Adrenal gland (tissue), 12 donors: ENCODE results near the gene DNHD1. TPM values are rescaled to one million over a fixed set of nuclear protein-coding genes. Genes with fewer than 3 reads are reported as not detected.

Experiments used
- DNase-seq, 7 donors: peaks; one replicate each; pipeline ENCODE4 v3.0.0-alpha.2; 2019 to 2020
- H3K27ac ChIP-seq, 5 donors: fragments of 200-600 bp; sonication (generic) in 4 of 5; 1 replicate in 3 of 5; 2 replicates in 2 of 5; pipeline versions ENCODE4 v1.5.1 to v1.8.0; 2016 to 2020; ENCODE audit warnings: mild to moderate bottlenecking in 1 of 5
- H3K27me3 ChIP-seq: fragments of 200-600 bp; 2 replicates; pipeline ENCODE4 v1.8.0; 2021
- H3K36me3 ChIP-seq, 2 donors: fragments of 200-600 bp; replicated peaks in 1 of 2; 1 replicate in 1 of 2; 2 replicates in 1 of 2; pipeline versions ENCODE4 v1.5.1 to v1.8.0; 2018 to 2022
- H3K4me1 ChIP-seq, 2 donors: fragments of 200-600 bp; replicated peaks in 1 of 2; 1 replicate in 1 of 2; 2 replicates in 1 of 2; pipeline versions ENCODE4 v1.5.1 to v1.8.0; 2018 to 2021
- H3K4me3 ChIP-seq, 4 donors: fragments of 200-600 bp; sonication (generic) in 3 of 4; one replicate each; pipeline ENCODE4 v1.5.1; 2016 to 2018
- H3K9me3 ChIP-seq, 3 donors: fragments of 200-600 bp; sonication (generic) in 1 of 3; replicated peaks in 1 of 3; 1 replicate in 2 of 3; 2 replicates in 1 of 3; pipeline versions ENCODE4 v1.5.1 to v1.8.0; 2016 to 2021
- POLR2A ChIP-seq, 2 donors: fragments of 450-650 bp; IDR thresholded peaks; one replicate each; pipeline ENCODE4 v1.6.1; 2017; ENCODE audit warnings: antibody characterized with exemption in 2 of 2, mild to moderate bottlenecking in 2 of 2, moderate library complexity in 1 of 2
- WGBS, 4 donors: extraction: QIAGEN DNeasy Blood & Tissue Kit in 2 of 4; methylation state at CpG; one replicate each; pipeline versions ENCODE4 v1.1.5 to v1.1.7; 2013 to 2017; 5-methylcytosine and 5-hydroxymethylcytosine counted together
- intact Hi-C, 2 donors: fragments of 100-400 bp; cut with DNase I; formaldehyde crosslinking; loops; one replicate each; pipeline versions ENCODE4 v1.14.1 to v1.15.0; 2022 to 2023
- polyA plus RNA-seq, 3 donors: library from polyadenylated mRNA; stranded (reverse); fragments of 200-250 nt in 2 of 3; fragments of 350-450 nt in 1 of 3; fragmentation: Illumina TruSeq in 1 of 3; extraction: RNeasy Lipid Tissue Mini Kit (QIAGEN cat#74804) in 1 of 3; gene quantifications; one replicate each; pipeline ENCODE4 v1.2.3, GENCODE V29; 2013 to 2014
- total RNA-seq, 9 donors: library from RNA; depleted of rRNA in 4 of 9; stranded (reverse); fragments of >200 nt in 4 of 9; fragments of 120-200 nt in 1 of 9; fragmentation: NEBNext Ultra II Directional in 1 of 9; extraction: Animal tissue kit (Norgen Biotek cat#: 25700) in 1 of 9; gene quantifications; one replicate each; pipeline versions ENCODE4 v1.1.0 to v1.2.4, GENCODE V29; 2013 to 2023
- TF ChIP-seq, protein P1 (sequence below), 6 experiments: fragments of 450-650 bp in 4 of 6; fragments of 200-600 bp in 2 of 6; sonication (generic) in 1 of 6; IDR thresholded peaks; 1 replicate in 5 of 6; 2 replicates in 1 of 6; pipeline versions ENCODE4 v1.5.1 to v1.8.0; 2016 to 2021; ENCODE audit warnings: antibody characterized with exemption in 6 of 6, mild to moderate bottlenecking in 2 of 6, moderate library complexity in 1 of 6
- donor health status: healthy with polysubstance abuse.
- donor health status: Bipolar disorder and iron deficiency.
- donor health status: DM: yes; HTN: yes; CAD: no.
- donor health status: DM: no; HTN: no; CAD: no.
- donor health status: DM: no; HTN: no; CAD: no.
- donor health status: DM: yes; HTN: yes; CAD: no.

DNHD1 gene
- total and polyA plus RNA-seq, 12 donors, result 3.9 to 27.1 (median 9.9) TPM

DNA sequence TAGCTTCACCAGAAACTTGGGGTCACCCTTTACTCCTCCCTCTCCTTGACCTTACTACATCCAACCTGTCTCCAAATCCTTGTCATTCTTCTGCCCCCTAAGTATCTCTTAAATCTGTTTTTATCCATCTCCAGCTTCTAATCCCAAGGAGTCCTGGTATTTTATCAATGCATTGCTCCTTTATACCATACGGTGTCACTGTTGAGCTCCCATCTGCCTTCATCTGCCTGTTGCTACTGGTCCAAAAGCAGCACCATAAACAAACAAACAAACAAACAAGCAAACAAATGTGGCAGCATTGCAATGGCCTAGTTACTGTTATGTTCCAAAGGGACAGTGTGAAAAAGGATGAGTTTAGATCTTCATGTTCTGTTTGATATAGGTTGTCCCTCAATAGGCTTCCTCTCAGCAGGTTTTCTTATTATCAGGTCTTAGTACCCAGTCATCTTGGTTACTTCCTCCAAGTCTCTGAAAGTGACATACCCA lies 34.2 kb downstream of the DNHD1 start:
- Histone ChIP-seq H3K36me3 (peaks cover 0 to 4% of the 10 kb centered on the region in 2 donors), H3K9me3 (no peaks in the 10 kb centered on the region), H3K4me1 (no peaks in the 10 kb centered on the region), H3K27ac (no peak overlapping the region), H3K4me3 (no peak overlapping the region), H3K27me3 (no peaks in the 10 kb centered on the region)
- 0 to 9% (median 0%) methylated on average over 1 of the region's 1 CpG for WGBS, 4 donors
- intact Hi-C loops, result loop anchor here (5.0 to 10.0 kb wide), 5 partner anchors 63 to 176 kb away; partner anchors contain the start of genes ILK (in 1 of the 2), MRPL17 (in 1 of the 2) and RRP8 (in 1 of the 2)
- DNase-seq, result peak in 5 of 7 donors; percentile 27 to 61 (median 35)
- TF ChIP-seq, protein P1, sequence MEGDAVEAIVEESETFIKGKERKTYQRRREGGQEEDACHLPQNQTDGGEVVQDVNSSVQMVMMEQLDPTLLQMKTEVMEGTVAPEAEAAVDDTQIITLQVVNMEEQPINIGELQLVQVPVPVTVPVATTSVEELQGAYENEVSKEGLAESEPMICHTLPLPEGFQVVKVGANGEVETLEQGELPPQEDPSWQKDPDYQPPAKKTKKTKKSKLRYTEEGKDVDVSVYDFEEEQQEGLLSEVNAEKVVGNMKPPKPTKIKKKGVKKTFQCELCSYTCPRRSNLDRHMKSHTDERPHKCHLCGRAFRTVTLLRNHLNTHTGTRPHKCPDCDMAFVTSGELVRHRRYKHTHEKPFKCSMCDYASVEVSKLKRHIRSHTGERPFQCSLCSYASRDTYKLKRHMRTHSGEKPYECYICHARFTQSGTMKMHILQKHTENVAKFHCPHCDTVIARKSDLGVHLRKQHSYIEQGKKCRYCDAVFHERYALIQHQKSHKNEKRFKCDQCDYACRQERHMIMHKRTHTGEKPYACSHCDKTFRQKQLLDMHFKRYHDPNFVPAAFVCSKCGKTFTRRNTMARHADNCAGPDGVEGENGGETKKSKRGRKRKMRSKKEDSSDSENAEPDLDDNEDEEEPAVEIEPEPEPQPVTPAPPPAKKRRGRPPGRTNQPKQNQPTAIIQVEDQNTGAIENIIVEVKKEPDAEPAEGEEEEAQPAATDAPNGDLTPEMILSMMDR (IDR thresholded peaks at IDR 0.05), result peak; percentile 54 to 95 (median 78)
- no peak for TF ChIP-seq POLR2A (IDR thresholded peaks at IDR 0.05)

DNA sequence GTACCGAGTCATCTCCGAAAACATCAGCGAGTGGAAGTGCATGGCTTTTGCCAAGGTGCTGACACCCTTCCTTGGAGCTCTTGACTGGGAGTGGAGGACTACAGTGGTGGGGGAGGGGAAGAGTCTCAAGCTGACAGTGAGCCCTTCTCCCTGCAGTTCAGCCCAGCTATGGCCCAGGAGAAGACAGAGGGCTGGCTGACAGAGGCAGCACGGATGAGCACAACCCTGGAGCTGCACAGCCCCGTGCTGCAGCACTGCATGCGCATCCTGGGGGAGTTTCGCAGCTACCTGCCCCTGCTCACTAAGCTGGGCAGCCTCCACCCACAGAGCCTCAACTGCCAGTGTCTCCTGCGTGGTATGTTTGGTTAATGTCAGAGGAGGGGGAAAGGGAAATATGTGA lies 41.4 kb downstream of the DNHD1 start:
- Histone ChIP-seq H3K27me3 (no peaks in the 10 kb centered on the region), H3K4me1 (no peaks in the 10 kb centered on the region), H3K4me3 (no peak overlapping the region), H3K36me3 (peaks cover 0 to 4% of the 10 kb centered on the region in 2 donors), H3K9me3 (no peaks in the 10 kb centered on the region), H3K27ac (no peak overlapping the region)
- intact Hi-C loops, result loop anchor here (10.0 kb wide), 4 partner anchors 56 to 166 kb away; partner anchors contain the start of genes ILK (in 1 of the 2), MRPL17 (in 1 of the 2) and RRP8 (in 1 of the 2)
- DNase-seq, result no peak
- 80 to 96% (median 83%) methylated on average over 5 to 8 of the region's 8 CpGs for WGBS, 4 donors
- TF ChIP-seq POLR2A (IDR thresholded peaks at IDR 0.05), result no peak
- TF ChIP-seq, protein P1 (IDR thresholded peaks at IDR 0.05), result no peak

DNA sequence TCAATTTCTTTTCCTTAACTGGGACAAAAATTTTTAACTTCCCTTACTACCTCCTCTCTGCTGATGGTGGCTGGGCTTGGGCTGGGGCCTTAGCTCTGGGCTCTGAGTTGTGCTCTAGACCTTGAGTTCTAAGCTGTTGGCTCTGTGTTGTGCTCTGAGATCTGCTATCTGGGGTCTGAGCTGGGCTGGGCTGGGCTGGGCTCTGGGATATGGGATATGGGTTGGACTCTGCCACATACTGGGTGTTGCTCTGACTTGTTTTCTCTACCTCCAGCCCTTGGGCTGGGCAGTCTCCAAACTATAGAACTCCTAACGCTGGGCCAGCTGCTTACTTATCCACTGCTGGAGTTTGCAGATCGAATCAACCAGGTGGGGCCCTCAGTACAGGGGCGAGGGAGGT lies 41.9 kb downstream of the DNHD1 start:
- intact Hi-C loops, result loop anchor here (10.0 kb wide), 4 partner anchors 56 to 166 kb away; partner anchors contain the start of genes ILK (in 1 of the 2), MRPL17 (in 1 of the 2) and RRP8 (in 1 of the 2)

DNA sequence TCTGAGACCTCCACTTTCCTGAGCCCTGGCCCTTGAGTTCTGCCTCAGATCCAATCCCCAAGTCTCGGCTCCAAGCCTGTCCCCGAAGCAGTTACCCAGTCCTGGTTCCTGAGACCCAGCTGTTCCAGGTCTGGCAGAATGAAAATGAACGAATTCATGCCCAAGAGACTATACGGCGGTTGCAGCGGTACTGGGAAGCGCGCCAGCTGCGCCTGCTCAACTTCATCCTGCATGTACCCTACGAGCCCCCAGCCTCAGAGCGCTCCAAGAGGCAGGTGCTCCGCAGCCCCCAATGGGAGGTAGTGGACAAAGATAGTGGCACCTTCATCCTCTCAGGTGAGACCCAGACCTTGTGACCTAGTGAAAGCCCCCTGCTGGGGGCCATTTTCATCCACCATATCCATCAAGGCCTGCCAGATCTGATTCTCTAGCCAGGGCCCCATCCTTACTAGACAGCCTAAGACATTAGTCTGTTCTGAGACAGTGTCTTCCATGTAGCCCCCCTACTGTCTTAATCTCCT lies 42.7 kb downstream of the DNHD1 start:
- no peak for TF ChIP-seq POLR2A (IDR thresholded peaks at IDR 0.05)
- TF ChIP-seq, protein P1 (IDR thresholded peaks at IDR 0.05), result no peak
- no peaks in the 10 kb centered on the region for H3K9me3 ChIP-seq
- H3K36me3 ChIP-seq, result no peaks in the 10 kb centered on the region
- intact Hi-C loops, result loop anchor here (10.0 kb wide), 4 partner anchors 55 to 165 kb away; partner anchors contain the start of genes ILK (in 1 of the 2), MRPL17 (in 1 of the 2) and RRP8 (in 1 of the 2)
- no peak overlapping the region for H3K4me3 ChIP-seq
- no peak overlapping the region for H3K27ac ChIP-seq
- H3K4me1 ChIP-seq, result no peaks in the 10 kb centered on the region
- no peaks in the 10 kb centered on the region for H3K27me3 ChIP-seq
- 92 to 97% (median 94%) methylated on average over 11 to 12 of the region's 12 CpGs for WGBS, 4 donors
- DNase-seq, result no peak

More for the DNA sequence above, 41.9 kb downstream of the DNHD1 start:
- Histone ChIP-seq H3K4me1 (no peaks in the 10 kb centered on the region), H3K4me3 (no peak overlapping the region), H3K36me3 (peaks cover 0 to 1% of the 10 kb centered on the region in 2 donors), H3K27me3 (no peaks in the 10 kb centered on the region), H3K9me3 (no peaks in the 10 kb centered on the region), H3K27ac (no peak overlapping the region)
- DNase-seq, result no peak
- 89 to 93% (median 92%) methylated on average over 3 of the region's 3 CpGs; no CpG with 5 or more reads in 1 of the 4 donors for WGBS, 4 donors
- TF ChIP-seq POLR2A (IDR thresholded peaks at IDR 0.05), result no peak
- TF ChIP-seq, protein P1 (IDR thresholded peaks at IDR 0.05), result no peak
